HFF-Myc (cell line): Measurements from ENCODE around the gene FSIP1.
A peak's percentile ranks its signal among the peaks of the same experiment; 100 is the strongest.

Source experiments
- DNase-seq: peaks from one replicate; pipeline ENCODE4 v3.0.0-alpha.2; 2011; ENCODE audit warnings: low read depth; ENCODE audit errors: extremely low read depth
- H3K4me3 ChIP-seq: replicated peaks from 2 replicates; pipeline ENCODE4 v1.5.1; 2011; ENCODE audit warnings: low read depth, mild to moderate bottlenecking, control low read depth, low read length
- TF ChIP-seq, protein P1 (sequence below): IDR thresholded peaks from 2 replicates; pipeline ENCODE4 v1.5.1; 2012; ENCODE audit warnings: mild to moderate bottlenecking, low read depth, low read length, control low read depth; ENCODE audit errors: missing control alignments

Gene FSIP1

DNA sequence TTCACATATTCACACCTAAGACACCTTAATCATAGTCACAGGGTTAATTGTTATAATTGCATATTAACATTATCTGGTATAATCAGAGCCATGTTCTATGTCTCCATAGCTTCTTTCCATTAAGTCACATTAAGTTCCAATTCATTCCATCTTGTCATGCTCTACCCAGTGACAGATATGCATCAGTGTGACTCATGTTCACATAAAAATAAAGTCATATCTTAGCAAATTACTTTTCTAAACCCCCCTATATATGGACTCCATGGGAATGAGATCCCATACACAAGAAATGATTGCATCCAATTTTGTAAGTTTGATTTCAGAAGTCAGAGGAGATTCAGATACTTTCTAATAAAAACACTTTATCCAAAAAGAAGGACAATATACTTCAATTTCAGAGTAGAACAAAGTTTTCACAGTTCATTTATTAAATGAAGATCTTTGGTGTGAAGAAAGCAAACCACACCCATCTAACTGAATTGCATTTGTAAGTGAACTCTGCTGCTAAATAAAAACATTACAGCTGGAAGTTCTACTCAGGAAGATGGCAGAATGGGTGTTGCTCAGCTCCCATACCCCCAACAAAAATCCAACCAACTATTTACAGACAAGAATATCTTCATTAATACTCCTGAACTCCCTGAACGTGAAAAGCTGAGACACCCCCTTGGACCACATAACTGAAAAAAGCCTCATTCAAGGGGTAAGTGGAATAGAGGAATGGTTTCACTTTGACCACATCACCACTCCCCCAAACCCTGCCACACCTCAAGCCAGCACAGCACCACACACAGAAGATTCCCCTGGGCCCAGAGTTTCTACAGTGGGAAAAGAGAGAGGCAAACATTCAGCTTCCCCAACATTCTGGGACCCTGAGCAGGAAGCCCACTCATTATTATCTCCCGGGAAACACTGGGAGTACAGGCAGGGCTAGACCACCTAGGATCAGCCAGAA, 174.2 kb downstream of the FSIP1 start:
- no peak overlapping the region for H3K4me3 ChIP-seq
- TF ChIP-seq, protein P1, sequence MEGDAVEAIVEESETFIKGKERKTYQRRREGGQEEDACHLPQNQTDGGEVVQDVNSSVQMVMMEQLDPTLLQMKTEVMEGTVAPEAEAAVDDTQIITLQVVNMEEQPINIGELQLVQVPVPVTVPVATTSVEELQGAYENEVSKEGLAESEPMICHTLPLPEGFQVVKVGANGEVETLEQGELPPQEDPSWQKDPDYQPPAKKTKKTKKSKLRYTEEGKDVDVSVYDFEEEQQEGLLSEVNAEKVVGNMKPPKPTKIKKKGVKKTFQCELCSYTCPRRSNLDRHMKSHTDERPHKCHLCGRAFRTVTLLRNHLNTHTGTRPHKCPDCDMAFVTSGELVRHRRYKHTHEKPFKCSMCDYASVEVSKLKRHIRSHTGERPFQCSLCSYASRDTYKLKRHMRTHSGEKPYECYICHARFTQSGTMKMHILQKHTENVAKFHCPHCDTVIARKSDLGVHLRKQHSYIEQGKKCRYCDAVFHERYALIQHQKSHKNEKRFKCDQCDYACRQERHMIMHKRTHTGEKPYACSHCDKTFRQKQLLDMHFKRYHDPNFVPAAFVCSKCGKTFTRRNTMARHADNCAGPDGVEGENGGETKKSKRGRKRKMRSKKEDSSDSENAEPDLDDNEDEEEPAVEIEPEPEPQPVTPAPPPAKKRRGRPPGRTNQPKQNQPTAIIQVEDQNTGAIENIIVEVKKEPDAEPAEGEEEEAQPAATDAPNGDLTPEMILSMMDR = no peak
- no peak for DNase-seq

DNA sequence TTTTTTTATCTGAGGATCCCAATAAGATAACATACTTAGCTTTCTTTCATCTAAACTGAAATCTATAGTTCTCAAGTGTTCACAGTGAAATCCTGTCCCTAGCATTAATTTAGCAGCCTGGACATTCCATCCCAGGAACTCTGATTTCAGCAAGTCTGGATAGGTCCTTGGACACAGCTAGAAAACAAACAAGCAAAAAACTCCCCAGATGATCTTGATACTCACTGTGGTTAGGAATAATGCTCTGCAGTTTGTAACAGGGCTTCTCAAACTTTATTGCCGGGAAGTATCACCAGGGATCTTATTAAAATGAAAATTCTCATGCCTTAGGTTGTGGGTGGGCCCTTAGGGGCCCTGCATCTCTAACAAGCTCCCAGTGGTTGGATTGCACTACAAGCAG, 177.5 kb downstream of the FSIP1 start:
- H3K4me3 ChIP-seq = no peak overlapping the region
- TF ChIP-seq, protein P1 = no peak
- no peak for DNase-seq

DNA sequence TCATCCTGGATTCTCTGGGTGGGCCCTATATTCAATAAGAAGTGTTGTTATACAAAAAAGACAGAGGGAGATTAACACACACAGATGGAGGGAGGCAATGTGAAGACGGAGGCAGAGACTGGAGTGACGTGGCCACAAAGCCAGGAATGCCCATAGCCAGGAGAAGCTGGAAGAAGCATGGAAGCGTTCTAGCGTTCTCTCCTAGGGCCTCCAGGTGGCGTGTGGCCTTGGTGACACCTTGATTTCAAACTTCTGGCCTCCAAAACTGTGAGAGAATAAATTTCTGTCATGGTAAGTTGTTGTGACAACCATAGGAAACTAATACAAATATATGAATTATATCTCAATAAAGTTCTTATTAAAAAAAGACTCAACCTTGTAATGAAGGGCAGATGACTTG, 180.5 kb downstream of the FSIP1 start:
- DNase-seq = no peak
- H3K4me3 ChIP-seq = no peak overlapping the region
- TF ChIP-seq, protein P1 = peak; percentile 28

DNA sequence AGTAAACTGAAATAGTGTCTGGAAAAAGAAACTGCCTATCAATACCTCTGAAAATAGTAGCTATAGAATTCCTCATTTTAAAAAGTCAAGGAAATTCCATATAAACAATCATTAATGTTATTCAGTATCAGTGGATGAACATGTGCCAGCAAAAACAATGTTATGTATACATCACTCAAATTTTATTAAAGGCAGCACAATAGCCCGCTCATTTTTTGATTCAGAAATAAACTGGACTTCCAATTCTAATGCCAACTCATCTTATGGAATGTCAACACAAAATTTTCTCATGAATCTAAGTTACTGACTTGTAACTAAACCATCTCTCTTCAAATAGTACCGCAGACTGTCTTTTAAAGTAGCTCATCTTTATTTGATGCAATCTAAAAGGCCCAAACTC, 182.8 kb downstream of the FSIP1 start:
- no peak overlapping the region for H3K4me3 ChIP-seq
- DNase-seq = no peak

DNA sequence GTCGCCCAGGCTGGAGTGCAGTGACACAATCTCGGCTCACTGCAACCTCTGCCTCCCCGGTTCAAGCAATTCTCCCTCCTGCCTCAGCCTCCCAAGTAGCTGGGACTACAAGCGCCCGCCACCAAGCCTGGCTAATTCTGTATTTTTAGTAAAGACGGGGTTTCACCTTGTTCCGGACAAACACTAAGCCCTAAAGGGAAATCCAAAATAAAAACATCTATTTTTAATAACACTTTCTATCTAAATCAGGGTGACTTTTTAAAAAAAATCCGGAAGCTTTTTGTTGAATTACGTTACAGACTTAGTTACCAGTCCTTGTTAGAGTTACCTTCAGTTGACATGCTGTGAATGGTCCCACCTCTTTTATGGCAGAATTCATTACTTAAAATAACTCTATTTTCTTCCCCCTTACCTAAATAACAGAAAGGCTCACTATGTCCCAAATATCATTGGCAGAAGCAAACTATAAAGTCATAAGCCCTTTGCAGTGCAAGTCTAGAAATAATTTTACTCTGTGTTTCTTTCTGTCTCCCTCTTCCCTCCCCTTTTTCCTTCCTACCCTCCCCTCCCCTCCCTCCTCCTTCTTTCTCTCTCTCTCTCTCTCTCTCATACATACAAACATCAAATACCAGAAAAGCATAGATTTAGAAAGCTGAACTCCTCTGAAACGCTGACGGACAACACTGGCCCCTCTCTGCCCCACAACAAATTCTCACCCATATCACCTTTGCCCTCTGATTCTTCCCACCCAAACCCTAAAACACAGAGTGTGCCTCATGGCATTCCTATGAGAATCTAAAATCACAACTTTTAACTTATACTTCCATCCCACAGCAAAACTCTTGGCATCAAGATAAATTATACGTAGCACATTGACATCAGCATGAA, 183.4 kb downstream of the FSIP1 start:
- no peak for DNase-seq
- no peak overlapping the region for H3K4me3 ChIP-seq

More for the DNA sequence above, 182.8 kb downstream of the FSIP1 start:
- TF ChIP-seq, protein P1 = no peak

DNA sequence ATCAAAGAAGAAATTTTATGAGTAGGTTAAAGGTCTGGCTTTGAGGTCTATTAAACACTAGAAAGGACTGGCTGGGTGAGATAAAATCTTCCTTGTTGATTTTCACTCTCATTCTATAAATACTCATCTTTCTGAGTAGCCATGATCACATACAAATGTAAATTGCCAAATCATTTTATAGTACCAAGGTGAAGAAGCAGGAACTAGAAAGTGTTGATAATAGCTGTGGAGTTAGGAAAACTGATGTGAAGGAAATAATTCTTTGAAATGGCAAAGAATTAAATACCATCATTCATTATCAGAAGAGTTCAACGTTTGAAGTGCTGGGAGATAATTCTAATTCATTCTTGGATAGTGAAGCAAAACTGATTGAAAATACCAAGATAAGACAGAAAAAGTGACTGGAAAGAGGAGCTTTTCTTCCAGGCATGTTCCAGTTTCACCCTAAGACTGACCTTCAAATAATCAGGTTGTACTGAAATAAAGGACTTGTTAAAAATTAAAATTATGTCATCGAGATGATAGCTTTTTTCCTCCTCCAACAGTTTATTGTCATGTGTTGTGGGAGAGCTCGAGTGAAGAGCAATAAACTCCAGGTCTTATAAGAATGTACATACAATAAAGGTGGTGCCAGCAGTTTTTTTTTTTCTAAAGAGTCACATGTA, 184.3 kb downstream of the FSIP1 start:
- DNase-seq = no peak
- TF ChIP-seq, protein P1 = no peak
- no peak overlapping the region for H3K4me3 ChIP-seq

More for the DNA sequence above, 183.4 kb downstream of the FSIP1 start:
- TF ChIP-seq, protein P1 = no peak
